HEK293 (cell line): ENCODE data around the gene IFNGR1.

Source experiments
- CTCF ChIA-PET: fragments of 350-600 bp; formaldehyde crosslinking; extraction: SDS; loops from one replicate; lab custom pipeline; 2021; ENCODE audit warnings: antibody characterized with exemption; lab: Yijun Ruan, JAX
- POLR2A ChIA-PET: fragments of 300-600 bp; formaldehyde crosslinking; extraction: SDS; loops from one replicate; lab custom pipeline; 2020; ENCODE audit warnings: antibody characterized with exemption, inconsistent platforms; lab: Yijun Ruan, JAX
- H3K27ac ChIP-seq: fragments of 200-500 bp; sonication (Bioruptor generic); 2 replicates; pipeline ENCODE4 v1.5.1; 2014; ENCODE audit warnings: low read depth, low read length, control low read depth, inconsistent platforms; ENCODE audit errors: extremely low read depth
- H3K36me3 ChIP-seq, 2 experiments: fragments of 200-500 bp in 1 of 2; sonication (Bioruptor generic) in 1 of 2; 1 replicate in 1 of 2; 2 replicates in 1 of 2; pipeline ENCODE4 v1.5.1; 2014 to 2017; ENCODE audit warnings: inconsistent platforms in 2 of 2, low read length in 2 of 2; ENCODE audit not compliant: control insufficient read depth in 2 of 2, insufficient read depth in 1 of 2
- H3K4me1 ChIP-seq: fragments of 200-500 bp; sonication (Bioruptor generic); 2 replicates; pipeline ENCODE4 v1.5.1; 2014; ENCODE audit warnings: mild to moderate bottlenecking, low read length, inconsistent platforms; ENCODE audit not compliant: control insufficient read depth, insufficient read depth
- H3K4me3 ChIP-seq: 2 replicates; pipeline ENCODE4 v1.5.1; 2011; ENCODE audit warnings: low read depth, mild to moderate bottlenecking, control low read depth, low read length, moderate library complexity
- H3K9me3 ChIP-seq: fragments of 200-500 bp; sonication (Bioruptor generic); 2 replicates; pipeline ENCODE4 v1.5.1; 2014; ENCODE audit warnings: low read depth, low read length, inconsistent platforms; ENCODE audit not compliant: control insufficient read depth, insufficient read depth
- BCL11B ChIP-seq: fragments of 450-650 bp; formaldehyde crosslinking; IDR thresholded peaks from 2 replicates; pipeline ENCODE4 v1.5.1; 2016; ENCODE audit warnings: low read depth, missing biosample characterization, missing genetic modification characterization
- ELK4 ChIP-seq: IDR thresholded peaks from 2 replicates; pipeline ENCODE4 v1.6.1; 2011; ENCODE audit warnings: mild to moderate bottlenecking, low read depth, low read length, borderline replicate concordance
- KLF16 ChIP-seq: fragments of 450-650 bp; formaldehyde crosslinking; IDR thresholded peaks from 2 replicates; pipeline ENCODE4 v1.5.1; 2017; ENCODE audit warnings: missing biosample characterization, missing genetic modification characterization
- PRDM6 ChIP-seq: fragments of 450-650 bp; formaldehyde crosslinking; IDR thresholded peaks from 2 replicates; pipeline ENCODE4 v1.5.1; 2017; ENCODE audit warnings: missing biosample characterization, missing genetic modification characterization
- RBAK ChIP-seq: fragments of 450-650 bp; formaldehyde crosslinking; IDR thresholded peaks from 2 replicates; pipeline ENCODE4 v1.5.1; 2016; ENCODE audit warnings: missing biosample characterization, missing genetic modification characterization
- SETDB1 ChIP-seq: IDR thresholded peaks from one replicate; pipeline ENCODE4 v1.6.1; 2017; ENCODE audit warnings: mild to moderate bottlenecking, low read length, moderate library complexity, mixed read lengths; ENCODE audit not compliant: insufficient read length
- TCF7L2 ChIP-seq: IDR thresholded peaks from 2 replicates; pipeline ENCODE4 v1.6.1; 2011; ENCODE audit warnings: low read depth, mild to moderate bottlenecking, inconsistent platforms, low read length, moderate library complexity, borderline replicate concordance
- ZBTB10 ChIP-seq: fragments of 450-650 bp; formaldehyde crosslinking; IDR thresholded peaks from 2 replicates; pipeline ENCODE4 v1.5.1; 2016; ENCODE audit warnings: missing biosample characterization, missing genetic modification characterization
- ZBTB20 ChIP-seq: fragments of 450-650 bp; formaldehyde crosslinking; IDR thresholded peaks from 2 replicates; pipeline ENCODE4 v1.5.1; 2016; ENCODE audit warnings: missing biosample characterization, missing genetic modification characterization
- ZFHX2 ChIP-seq: fragments of 450-650 bp; formaldehyde crosslinking; conservative IDR thresholded peaks from 2 replicates; pipeline ENCODE4 v1.5.1; 2016; ENCODE audit warnings: missing biosample characterization, missing genetic modification characterization
- ZFP69B ChIP-seq: fragments of 450-650 bp; formaldehyde crosslinking; IDR thresholded peaks from 2 replicates; pipeline ENCODE4 v1.5.1; 2016; ENCODE audit warnings: missing biosample characterization, missing genetic modification characterization
- ZNF114 ChIP-seq: fragments of 450-650 bp; formaldehyde crosslinking; IDR thresholded peaks from 2 replicates; pipeline ENCODE4 v1.5.0; 2017; ENCODE audit warnings: missing biosample characterization, missing genetic modification characterization
- ZNF133 ChIP-seq: fragments of 450-650 bp; formaldehyde crosslinking; IDR thresholded peaks from 2 replicates; pipeline ENCODE4 v1.5.1; 2016; ENCODE audit warnings: missing biosample characterization, missing genetic modification characterization
- ZNF146 ChIP-seq: fragments of 450-650 bp; formaldehyde crosslinking; IDR thresholded peaks from 2 replicates; pipeline ENCODE4 v1.5.1; 2016; ENCODE audit warnings: missing biosample characterization, missing genetic modification characterization
- ZNF19 ChIP-seq: fragments of 450-650 bp; formaldehyde crosslinking; IDR thresholded peaks from 2 replicates; pipeline ENCODE4; 2016; ENCODE audit warnings: missing biosample characterization, missing genetic modification characterization, low read depth
- ZNF211 ChIP-seq: fragments of 450-650 bp; formaldehyde crosslinking; IDR thresholded peaks from 2 replicates; pipeline ENCODE4 v1.5.1; 2016; ENCODE audit warnings: low read depth, missing biosample characterization, missing genetic modification characterization
- ZNF335 ChIP-seq: fragments of 450-650 bp; formaldehyde crosslinking; conservative IDR thresholded peaks from 2 replicates; pipeline ENCODE4 v1.5.1; 2016; ENCODE audit warnings: missing biosample characterization, missing genetic modification characterization
- ZNF416 ChIP-seq: fragments of 450-650 bp; formaldehyde crosslinking; IDR thresholded peaks from 2 replicates; pipeline ENCODE4 v1.5.1; 2016; ENCODE audit warnings: missing biosample characterization, missing genetic modification characterization
- ZNF510 ChIP-seq: fragments of 450-650 bp; formaldehyde crosslinking; IDR thresholded peaks from 2 replicates; pipeline ENCODE4 v1.5.1; 2018; ENCODE audit warnings: mild to moderate bottlenecking, missing genetic modification characterization, missing biosample characterization; ENCODE audit not compliant: insufficient replicate concordance
- ZNF514 ChIP-seq: fragments of 450-650 bp; formaldehyde crosslinking; IDR thresholded peaks from 2 replicates; pipeline ENCODE4 v1.5.1; 2016; ENCODE audit warnings: missing biosample characterization, missing genetic modification characterization
- ZNF521 ChIP-seq: fragments of 450-650 bp; formaldehyde crosslinking; IDR thresholded peaks from 2 replicates; pipeline ENCODE4 v1.5.1; 2017; ENCODE audit warnings: missing biosample characterization, mild to moderate bottlenecking, missing genetic modification characterization
- ZNF555 ChIP-seq: fragments of 450-650 bp; formaldehyde crosslinking; conservative IDR thresholded peaks from 2 replicates; pipeline ENCODE4 v1.5.1; 2017; ENCODE audit warnings: missing biosample characterization, mild to moderate bottlenecking, missing genetic modification characterization, inconsistent platforms
- ZNF600 ChIP-seq: fragments of 450-650 bp; formaldehyde crosslinking; IDR thresholded peaks from 2 replicates; pipeline ENCODE4 v1.5.1; 2016; ENCODE audit warnings: missing biosample characterization, missing genetic modification characterization
- ZNF645 ChIP-seq: fragments of 450-650 bp; formaldehyde crosslinking; IDR thresholded peaks from 2 replicates; pipeline ENCODE4; 2016; ENCODE audit warnings: missing biosample characterization, missing genetic modification characterization
- ZSCAN23 ChIP-seq: fragments of 450-650 bp; formaldehyde crosslinking; IDR thresholded peaks from 2 replicates; pipeline ENCODE4 v1.5.1; 2016; ENCODE audit warnings: missing biosample characterization, missing genetic modification characterization
- ZSCAN5A ChIP-seq: fragments of 450-650 bp; formaldehyde crosslinking; IDR thresholded peaks from 2 replicates; pipeline ENCODE4 v1.5.1; 2016; ENCODE audit warnings: missing biosample characterization, missing genetic modification characterization

IFNGR1 gene

GRCh38 chr6:137213813-137214212 lies 5.4 kb downstream of the IFNGR1 start:
- H3K9me3 ChIP-seq: no peaks in the 10 kb centered on the region
- no peak overlapping the region for H3K27ac ChIP-seq
- CTCF ChIA-PET: no interaction called here
- peaks cover 0 to 7% of the 10 kb centered on the region in 2 experiments; a peak in 1 of 3 replicates for H3K36me3 ChIP-seq
- POLR2A ChIA-PET: no interaction called here
- H3K4me3 ChIP-seq: no peak overlapping the region
- peaks cover 10% of the 10 kb centered on the region for H3K4me1 ChIP-seq
- no peak for TF ChIP-seq ZNF514 (tag by site-specific recombination)
- TF ChIP-seq ZNF600: 0 out of 2 replicates have a peak, but pooled peaks have one; percentile 15
- TF ChIP-seq ZNF211 (tag by site-specific recombination): no peak

- POLR2A ChIA-PET: no interaction called here
- no peak for TF ChIP-seq TCF7L2
- TF ChIP-seq ZNF19 (tag by site-specific recombination): no peak
- TF ChIP-seq ZNF114 (tag by site-specific recombination): no peak
- TF ChIP-seq ELK4: no peak
- TF ChIP-seq ZNF510 (tag by site-specific recombination): no peak
- no peak for TF ChIP-seq ZNF335 (tag by site-specific recombination)
- no peak for TF ChIP-seq ZNF146
- TF ChIP-seq SETDB1: peak; percentile 50
- TF ChIP-seq, all 188 proteins: peak for 1
- H3K4me3 ChIP-seq: no peak overlapping the region
- H3K4me1 ChIP-seq: peaks cover 10% of the 10 kb centered on the region
- CTCF ChIA-PET: interaction anchor here (0.8 kb wide), 1 partner anchor 794 kb away, joined by 3 read pairs; no protein-coding TSS in a partner anchor
- no peaks in the 10 kb centered on the region for H3K9me3 ChIP-seq
- H3K27ac ChIP-seq: no peak overlapping the region
- H3K36me3 ChIP-seq: peaks cover 0 to 7% of the 10 kb centered on the region in 2 experiments; a peak in 1 of 3 replicates
Measured at GRCh38 chr6:137213331-137213740, 5.8 kb downstream of the IFNGR1 start.

GRCh38 chr6:137211910-137212309 lies 7.3 kb downstream of the IFNGR1 start:
- no peak overlapping the region for H3K4me3 ChIP-seq
- H3K27ac ChIP-seq: no peak overlapping the region
- ChIA-PET CTCF (no interaction called here), POLR2A (no interaction called here)
- H3K36me3 ChIP-seq: peaks cover 0 to 8% of the 10 kb centered on the region in 2 experiments; a peak in 1 of 3 replicates
- no peaks in the 10 kb centered on the region for H3K9me3 ChIP-seq
- H3K4me1 ChIP-seq: peaks cover 4% of the 10 kb centered on the region
- TF ChIP-seq ZBTB20 (tag by site-specific recombination) (no peak), ZNF416 (no peak), ZNF521 (no peak), ZBTB10 (tag by site-specific recombination) (no peak), ZFHX2 (tag by site-specific recombination) (no peak), ZFP69B (tag by site-specific recombination) (no peak), PRDM6 (tag by site-specific recombination) (no peak), ZNF645 (tag by site-specific recombination) (no peak), RBAK (tag by site-specific recombination) (no peak), KLF16 (tag by site-specific recombination) (no peak), BCL11B (tag by site-specific recombination) (no peak), ZSCAN5A (tag by site-specific recombination) (no peak), ZNF133 (tag by site-specific recombination) (no peak), ZNF555 (tag by site-specific recombination) (no peak), ZSCAN23 (tag by site-specific recombination) (no peak)
